Activated CD4-positive, CD25-positive, alpha-beta regulatory T cell treated with anti-CD3 and anti-CD28 coated beads, Interleukin-2, amount 50 U/mL, for 16 hours (primary cell): ENCODE results near the gene SHROOM4.

Source experiments
- DNase-seq: peaks from one replicate; pipeline ENCODE4 v3.0.0-alpha.2; 2020; ENCODE audit warnings: low read depth, low spot score

SHROOM4 gene

GRCh38 chrX:50787099-50787498 is 26.9 kb downstream of the SHROOM4 start:
- no peak for DNase-seq

GRCh38 chrX:50780144-50780543 is 33.9 kb downstream of the SHROOM4 start:
- no peak for DNase-seq

- DNase-seq: no peak
Measured at GRCh38 chrX:50779694-50780093, 34.3 kb downstream of the SHROOM4 start.

GRCh38 chrX:50778272-50778671 is 35.7 kb downstream of the SHROOM4 start:
- no peak for DNase-seq

- DNase-seq: no peak
Measured at GRCh38 chrX:50776248-50776647, 37.7 kb downstream of the SHROOM4 start.

- DNase-seq: no peak
Measured at GRCh38 chrX:50771382-50771781, 42.6 kb downstream of the SHROOM4 start.

GRCh38 chrX:50770702-50771101 is 43.3 kb downstream of the SHROOM4 start:
- DNase-seq: no peak

GRCh38 chrX:50769389-50770063 is 44.5 kb downstream of the SHROOM4 start:
- DNase-seq: no peak

GRCh38 chrX:50768801-50769200 is 45.2 kb downstream of the SHROOM4 start:
- no peak for DNase-seq

GRCh38 chrX:50765986-50766385 is 48.0 kb downstream of the SHROOM4 start:
- DNase-seq: no peak

- DNase-seq: no peak
Measured at GRCh38 chrX:50762578-50762977, 51.4 kb downstream of the SHROOM4 start.

GRCh38 chrX:50756276-50756675 is 57.7 kb downstream of the SHROOM4 start:
- DNase-seq: no peak

- no peak for DNase-seq
Measured at GRCh38 chrX:50751091-50751490, 62.9 kb downstream of the SHROOM4 start.

- DNase-seq: no peak
Measured at GRCh38 chrX:50747471-50747900, 66.5 kb downstream of the SHROOM4 start.

- no peak for DNase-seq
Measured at GRCh38 chrX:50736656-50737055, 77.3 kb downstream of the SHROOM4 start.

GRCh38 chrX:50726296-50726695 is 87.7 kb downstream of the SHROOM4 start:
- DNase-seq: no peak

- no peak for DNase-seq
Measured at GRCh38 chrX:50725310-50725709, 88.7 kb downstream of the SHROOM4 start.

GRCh38 chrX:50723006-50723405 is 91.0 kb downstream of the SHROOM4 start:
- DNase-seq: no peak

GRCh38 chrX:50721764-50722521 is 92.1 kb downstream of the SHROOM4 start:
- no peak for DNase-seq

- DNase-seq: no peak
Measured at GRCh38 chrX:50719614-50720013, 94.4 kb downstream of the SHROOM4 start.

- DNase-seq: no peak
Measured at GRCh38 chrX:50718776-50719175, 95.2 kb downstream of the SHROOM4 start.

- no peak for DNase-seq
Measured at GRCh38 chrX:50716706-50717105, 97.3 kb downstream of the SHROOM4 start.

- no peak for DNase-seq
Measured at GRCh38 chrX:50712777-50713176, 101.2 kb downstream of the SHROOM4 start.
